ENCODE measurements around the gene PGAP2.

The PGAP2 gene

DNA sequence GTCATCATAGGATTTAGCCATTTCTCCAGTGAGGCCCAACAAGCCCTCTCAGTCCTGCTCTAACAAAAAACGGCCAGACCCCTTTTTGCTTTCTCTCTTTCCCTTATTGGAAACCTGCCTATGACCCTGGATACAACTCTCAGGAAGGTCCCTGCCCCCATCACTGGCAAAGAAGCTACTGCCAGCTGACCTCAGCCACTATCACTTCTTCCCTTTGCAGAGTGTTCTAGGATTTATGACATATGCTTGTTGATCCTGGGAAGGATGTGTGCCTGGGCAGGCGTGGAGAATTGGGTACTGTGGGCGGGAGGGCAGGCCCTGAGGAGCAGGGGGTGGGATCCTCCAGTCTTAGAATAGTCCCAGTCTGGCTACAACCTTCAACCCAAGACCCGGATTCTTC is 7.5 kb downstream of the PGAP2 start:
- no peaks in the 10 kb centered on the region for H3K27me3 ChIP-seq (ENCODE audit: insufficient read depth, low read length, poor library complexity, severe bottlenecking)
- H3K4me3 ChIP-seq (ENCODE audit: low read length, poor library complexity, severe bottlenecking): no peak overlapping the region
- no peaks in the 10 kb centered on the region for H3F3A ChIP-seq (ENCODE audit: low read depth)
- H3K9me2 ChIP-seq (replicated peaks; ENCODE audit: low read depth, low read length): no peaks in the 10 kb centered on the region
- no peaks in the 10 kb centered on the region for H4K20me1 ChIP-seq (ENCODE audit: insufficient read depth, low read length, poor library complexity, severe bottlenecking)
- no peaks in the 10 kb centered on the region for H3K36me3 ChIP-seq (ENCODE audit: insufficient read depth, low read length)
- no peak overlapping the region for H3K4me2 ChIP-seq (ENCODE audit: low read depth, low read length, poor library complexity, severe bottlenecking)
- H3K9me3 ChIP-seq (ENCODE audit: insufficient read depth, low read depth, low read length): no peaks in the 10 kb centered on the region
- no peaks in the 10 kb centered on the region for H3K79me2 ChIP-seq (ENCODE audit: insufficient read depth, low read length)
- H3K9ac ChIP-seq (ENCODE audit: low read depth, low read length, poor library complexity, severe bottlenecking): no peak overlapping the region
- no peak for TF ChIP-seq EZH2phosphoT487 (IDR thresholded peaks at IDR 0.05; ENCODE audit: borderline replicate concordance)
- TF ChIP-seq, protein P1, sequence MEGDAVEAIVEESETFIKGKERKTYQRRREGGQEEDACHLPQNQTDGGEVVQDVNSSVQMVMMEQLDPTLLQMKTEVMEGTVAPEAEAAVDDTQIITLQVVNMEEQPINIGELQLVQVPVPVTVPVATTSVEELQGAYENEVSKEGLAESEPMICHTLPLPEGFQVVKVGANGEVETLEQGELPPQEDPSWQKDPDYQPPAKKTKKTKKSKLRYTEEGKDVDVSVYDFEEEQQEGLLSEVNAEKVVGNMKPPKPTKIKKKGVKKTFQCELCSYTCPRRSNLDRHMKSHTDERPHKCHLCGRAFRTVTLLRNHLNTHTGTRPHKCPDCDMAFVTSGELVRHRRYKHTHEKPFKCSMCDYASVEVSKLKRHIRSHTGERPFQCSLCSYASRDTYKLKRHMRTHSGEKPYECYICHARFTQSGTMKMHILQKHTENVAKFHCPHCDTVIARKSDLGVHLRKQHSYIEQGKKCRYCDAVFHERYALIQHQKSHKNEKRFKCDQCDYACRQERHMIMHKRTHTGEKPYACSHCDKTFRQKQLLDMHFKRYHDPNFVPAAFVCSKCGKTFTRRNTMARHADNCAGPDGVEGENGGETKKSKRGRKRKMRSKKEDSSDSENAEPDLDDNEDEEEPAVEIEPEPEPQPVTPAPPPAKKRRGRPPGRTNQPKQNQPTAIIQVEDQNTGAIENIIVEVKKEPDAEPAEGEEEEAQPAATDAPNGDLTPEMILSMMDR (conservative IDR thresholded peaks at IDR 0.05; ENCODE audit: low read length): no peak
- H3K4me1 ChIP-seq (ENCODE audit: insufficient read depth, low read length, poor library complexity, severe bottlenecking): peaks cover 9% of the 10 kb centered on the region
- H2AFZ ChIP-seq (ENCODE audit: low read length): no peak overlapping the region

DNA sequence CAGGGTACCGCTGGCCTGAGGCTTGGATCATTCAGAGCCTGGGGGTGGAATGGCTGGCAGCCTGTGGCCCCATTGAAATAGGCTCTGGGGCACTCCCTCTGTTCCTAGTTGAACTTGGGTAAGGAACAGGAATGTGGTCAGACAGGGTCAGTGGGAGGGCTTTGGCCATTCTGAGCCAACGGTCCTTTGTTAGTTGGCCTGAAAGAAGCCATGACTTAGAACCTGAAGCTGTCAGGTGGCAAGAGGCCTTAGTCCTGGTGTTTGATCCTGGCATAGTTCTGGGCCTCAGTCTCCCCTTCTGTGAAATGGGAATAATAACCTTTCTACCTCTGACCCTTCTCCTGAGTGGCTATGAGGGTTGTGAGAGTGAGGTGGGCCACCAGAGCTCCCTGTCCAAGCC is 8.3 kb downstream of the PGAP2 start:
- H3F3A ChIP-seq (ENCODE audit: low read depth): no peaks in the 10 kb centered on the region
- H3K9me3 ChIP-seq (ENCODE audit: insufficient read depth, low read depth, low read length): no peaks in the 10 kb centered on the region
- no peaks in the 10 kb centered on the region for H3K27me3 ChIP-seq (ENCODE audit: insufficient read depth, low read length, poor library complexity, severe bottlenecking)
- H3K9me2 ChIP-seq (replicated peaks; ENCODE audit: low read depth, low read length): no peaks in the 10 kb centered on the region
- no peak overlapping the region for H3K9ac ChIP-seq (ENCODE audit: low read depth, low read length, poor library complexity, severe bottlenecking)
- no peak overlapping the region for H3K4me3 ChIP-seq (ENCODE audit: low read length, poor library complexity, severe bottlenecking)
- H3K4me1 ChIP-seq (ENCODE audit: insufficient read depth, low read length, poor library complexity, severe bottlenecking): peaks cover 9% of the 10 kb centered on the region
- H3K79me2 ChIP-seq (ENCODE audit: insufficient read depth, low read length): no peaks in the 10 kb centered on the region
- H4K20me1 ChIP-seq (ENCODE audit: insufficient read depth, low read length, poor library complexity, severe bottlenecking): no peaks in the 10 kb centered on the region
- no peak overlapping the region for H3K4me2 ChIP-seq (ENCODE audit: low read depth, low read length, poor library complexity, severe bottlenecking)
- H2AFZ ChIP-seq (ENCODE audit: low read length): no peak overlapping the region
- TF ChIP-seq, protein P1 (conservative IDR thresholded peaks at IDR 0.05; ENCODE audit: low read length): no peak
- TF ChIP-seq EZH2phosphoT487 (IDR thresholded peaks at IDR 0.05; ENCODE audit: borderline replicate concordance): no peak
- no peaks in the 10 kb centered on the region for H3K36me3 ChIP-seq (ENCODE audit: insufficient read depth, low read length)

- peak overlapping the region; percentile 22 for H3K4me2 ChIP-seq (ENCODE audit: low read depth, low read length, poor library complexity, severe bottlenecking)
- no peak overlapping the region for H2AFZ ChIP-seq (ENCODE audit: low read length)
- no peak overlapping the region for H3K4me3 ChIP-seq (ENCODE audit: low read length, poor library complexity, severe bottlenecking)
- no peaks in the 10 kb centered on the region for H3K9me2 ChIP-seq (replicated peaks; ENCODE audit: low read depth, low read length)
- TF ChIP-seq EZH2phosphoT487 (IDR thresholded peaks at IDR 0.05; ENCODE audit: borderline replicate concordance): no peak
- TF ChIP-seq, protein P1 (conservative IDR thresholded peaks at IDR 0.05; ENCODE audit: low read length): no peak
- no peak overlapping the region for H3K9ac ChIP-seq (ENCODE audit: low read depth, low read length, poor library complexity, severe bottlenecking)
- H4K20me1 ChIP-seq (ENCODE audit: insufficient read depth, low read length, poor library complexity, severe bottlenecking): no peaks in the 10 kb centered on the region
- H3K4me1 ChIP-seq (ENCODE audit: insufficient read depth, low read length, poor library complexity, severe bottlenecking): peaks cover 9% of the 10 kb centered on the region
- no peaks in the 10 kb centered on the region for H3K9me3 ChIP-seq (ENCODE audit: insufficient read depth, low read depth, low read length)
- no peaks in the 10 kb centered on the region for H3K36me3 ChIP-seq (ENCODE audit: insufficient read depth, low read length)
- no peaks in the 10 kb centered on the region for H3F3A ChIP-seq (ENCODE audit: low read depth)
- H3K79me2 ChIP-seq (ENCODE audit: insufficient read depth, low read length): no peaks in the 10 kb centered on the region
- no peaks in the 10 kb centered on the region for H3K27me3 ChIP-seq (ENCODE audit: insufficient read depth, low read length, poor library complexity, severe bottlenecking)
Observed at GRCh38 chr11:3817181-3817800, 8.9 kb downstream of the PGAP2 start.
